Cardiac muscle cell (in vitro differentiated cells and primary cell): ENCODE data around the gene TMEM115. TPM values are rescaled to one million over a fixed set of nuclear protein-coding genes. Genes with fewer than 3 reads are reported as not detected.

ENCODE experiments used
- DNase-seq, 2 donors: peaks; one replicate each; pipeline versions ENCODE4 v3.0.0 to v3.0.0-alpha.2; 2010 to 2017; ENCODE audit warnings: low read depth in 1 of 2, low spot score in 1 of 2
- H3K27ac ChIP-seq: fragments of 200-600 bp; sonication (generic); 2 replicates; pipeline ENCODE4 v1.5.1; 2016
- H3K27me3 ChIP-seq: fragments of 200-600 bp; sonication (generic); 2 replicates; pipeline ENCODE4 v1.6.0; 2016; ENCODE audit warnings: control low read depth
- H3K36me3 ChIP-seq: fragments of 200-600 bp; sonication (generic); 2 replicates; pipeline ENCODE4 v1.5.1; 2016; ENCODE audit warnings: control low read depth
- H3K4me1 ChIP-seq: fragments of 200-600 bp; sonication (generic); 2 replicates; pipeline ENCODE4 v1.8.1; 2017; ENCODE audit warnings: low read depth, mild to moderate bottlenecking, mixed run types
- H3K4me3 ChIP-seq: fragments of 200-600 bp; sonication (generic); 2 replicates; pipeline ENCODE4 v1.5.1; 2016; ENCODE audit warnings: mild to moderate bottlenecking
- H3K9me3 ChIP-seq: fragments of 200-600 bp; sonication (generic); 2 replicates; pipeline ENCODE4 v1.5.1; 2017; ENCODE audit warnings: low read depth, mild to moderate bottlenecking, control low read depth
- CTCF ChIP-seq: IDR thresholded peaks from 2 replicates; pipeline ENCODE4 v1.5.1; 2012; ENCODE audit warnings: low read depth, mild to moderate bottlenecking, low read length
- polyA plus RNA-seq: library from polyadenylated mRNA; unstranded; fragments of >200 nt; fragmentation: Nextera tagmentation; extraction: Ambion mirVana; gene quantifications from 2 replicates; pipeline ENCODE4 v1.2.1, GENCODE V29; 2016
- total RNA-seq: library from RNA; depleted of rRNA; stranded (reverse); fragments of >200 nt; gene quantifications from 2 replicates; pipeline ENCODE4 v1.2.3, GENCODE V29; 2016

The TMEM115 gene
- total and polyA plus RNA-seq, 2 experiments from 2014 or later = 57.9 to 67.0 TPM

GRCh38 chr3:50326182-50326541 lies 33.2 kb downstream of the TMEM115 start:
- no peak overlapping the region for H3K27ac ChIP-seq
- no peak for TF ChIP-seq CTCF
- DNase-seq = no peak
- H3K36me3 ChIP-seq = peaks cover 20% of the 10 kb centered on the region
- H3K27me3 ChIP-seq = no peaks in the 10 kb centered on the region
- no peaks in the 10 kb centered on the region for H3K9me3 ChIP-seq
- no peak overlapping the region for H3K4me3 ChIP-seq
- peaks cover 20% of the 10 kb centered on the region for H3K4me1 ChIP-seq

- no peaks in the 10 kb centered on the region for H3K27me3 ChIP-seq
- no peak overlapping the region for H3K4me3 ChIP-seq
- no peak for DNase-seq
- H3K36me3 ChIP-seq = peaks cover 15% of the 10 kb centered on the region
- no peak for TF ChIP-seq CTCF
- H3K9me3 ChIP-seq = no peaks in the 10 kb centered on the region
- no peak overlapping the region for H3K27ac ChIP-seq
- peaks cover 20% of the 10 kb centered on the region for H3K4me1 ChIP-seq
Measured at GRCh38 chr3:50325497-50326181, 33.7 kb downstream of the TMEM115 start.

- peaks cover 10% of the 10 kb centered on the region for H3K36me3 ChIP-seq
- no peak for TF ChIP-seq CTCF
- no peaks in the 10 kb centered on the region for H3K9me3 ChIP-seq
- DNase-seq = no peak
- no peak overlapping the region for H3K4me3 ChIP-seq
- no peaks in the 10 kb centered on the region for H3K27me3 ChIP-seq
- no peak overlapping the region for H3K27ac ChIP-seq
- H3K4me1 ChIP-seq = peaks cover 23% of the 10 kb centered on the region
Measured at GRCh38 chr3:50325113-50325480, 34.2 kb downstream of the TMEM115 start.

- H3K4me3 ChIP-seq = no peak overlapping the region
- H3K27ac ChIP-seq = peak overlapping the region; percentile 32
- TF ChIP-seq CTCF = peak; percentile 88
- H3K4me1 ChIP-seq = peaks cover 29% of the 10 kb centered on the region
- peaks cover 7% of the 10 kb centered on the region for H3K36me3 ChIP-seq
- DNase-seq = peak; percentile 73 to 74
- no peaks in the 10 kb centered on the region for H3K27me3 ChIP-seq
- no peaks in the 10 kb centered on the region for H3K9me3 ChIP-seq
Measured at GRCh38 chr3:50324351-50325112, 34.8 kb downstream of the TMEM115 start.

GRCh38 chr3:50323614-50324199 lies 35.6 kb downstream of the TMEM115 start:
- peaks cover 11% of the 10 kb centered on the region for H3K36me3 ChIP-seq
- no peaks in the 10 kb centered on the region for H3K27me3 ChIP-seq
- no peak for DNase-seq
- H3K9me3 ChIP-seq = no peaks in the 10 kb centered on the region
- no peak for TF ChIP-seq CTCF
- H3K4me3 ChIP-seq = no peak overlapping the region
- H3K4me1 ChIP-seq = peaks cover 31% of the 10 kb centered on the region
- H3K27ac ChIP-seq = peak overlapping the region; percentile 32
